A673 (cell line): ENCODE measurements around the gene ITGB2. TPM values are rescaled to one million over a fixed set of nuclear protein-coding genes. Genes with fewer than 3 reads are reported as not detected.
A peak's percentile ranks its signal among the peaks of the same experiment; 100 is the strongest.

Experiments
- BruUV-seq: library from RNA; stranded (reverse); fragments of 400-500 nt; replicated peaks from 2 replicates; lab custom pipeline; 2021; lab: Mats Ljungman, UMichigan
- CTCF ChIA-PET: fragments of 300-600 bp; sonication (Branson Sonifier 250); formaldehyde crosslinking; loops from one replicate; lab custom pipeline; 2022; ENCODE audit warnings: antibody characterized with exemption; lab: Charles Lee
- POLR2A ChIA-PET: fragments of 300-600 bp; sonication (Branson Sonifier 250); formaldehyde crosslinking; loops from one replicate; lab custom pipeline; 2022; ENCODE audit warnings: antibody characterized with exemption; ENCODE audit not compliant: low non-redundant PET; lab: Charles Lee
- DNase-seq: peaks from one replicate; pipeline ENCODE4 v3.0.0-alpha.2; 2015; ENCODE audit warnings: low spot score
- H3K27ac ChIP-seq: fragments of 200-600 bp; sonication (generic); 2 replicates; pipeline ENCODE4 v1.5.1; 2016; ENCODE audit warnings: mixed run types, low read depth, mild to moderate bottlenecking, mixed read lengths, antibody characterized with exemption, low read length; ENCODE audit not compliant: poor library complexity, severe bottlenecking
- H3K27me3 ChIP-seq: fragments of 200-600 bp; sonication (generic); replicated peaks from 2 replicates; pipeline ENCODE4 v1.6.1; 2017; ENCODE audit warnings: mixed run types, low read depth, mild to moderate bottlenecking, mixed read lengths, antibody characterized with exemption, low read length; ENCODE audit not compliant: insufficient read depth, poor library complexity
- H3K36me3 ChIP-seq: fragments of 200-600 bp; sonication (generic); 2 replicates; pipeline ENCODE4 v1.6.1; 2016; ENCODE audit warnings: mixed run types, mild to moderate bottlenecking, mixed read lengths, antibody characterized with exemption, low read length; ENCODE audit not compliant: insufficient read depth, poor library complexity, severe bottlenecking
- H3K4me1 ChIP-seq: fragments of 200-600 bp; sonication (generic); 2 replicates; pipeline ENCODE4 v1.6.1; 2017; ENCODE audit warnings: mixed run types, mild to moderate bottlenecking, mixed read lengths, antibody characterized with exemption, low read length; ENCODE audit not compliant: insufficient read depth, poor library complexity, severe bottlenecking
- H3K4me3 ChIP-seq: fragments of 200-600 bp; sonication (generic); 2 replicates; pipeline ENCODE4 v1.5.1; 2016; ENCODE audit warnings: low read depth, mixed run types, mild to moderate bottlenecking, mixed read lengths, low read length; ENCODE audit not compliant: poor library complexity, severe bottlenecking
- H3K9me3 ChIP-seq: fragments of 200-600 bp; sonication (generic); 2 replicates; pipeline ENCODE4 v1.6.1; 2016; ENCODE audit warnings: mixed run types, low read depth, mild to moderate bottlenecking, mixed read lengths, antibody characterized with exemption, low read length; ENCODE audit not compliant: poor library complexity, severe bottlenecking
- EZH2 ChIP-seq: fragments of 200-600 bp; sonication (generic); IDR thresholded peaks from 2 replicates; pipeline ENCODE4 v1.6.1; 2017; ENCODE audit warnings: borderline replicate concordance, low read depth, mild to moderate bottlenecking, mixed read lengths, antibody characterized with exemption, low read length; ENCODE audit not compliant: poor library complexity, severe bottlenecking
- intact Hi-C: fragments of 100-400 bp; cut with micrococcal nuclease; formaldehyde crosslinking; loops from one replicate; pipeline ENCODE4 v1.10.0; 2022; ENCODE audit not compliant: unreplicated experiment
- total RNA-seq: library from RNA; stranded (reverse); gene quantifications from 2 replicates; pipeline ENCODE4 v1.2.3, GENCODE V29; 2021
- TF ChIP-seq, protein P1 (sequence below): fragments of 300-800, 200-600 bp; sonication (generic); conservative IDR thresholded peaks from 2 replicates; pipeline ENCODE4 v1.5.1; 2017; ENCODE audit warnings: low read depth, mild to moderate bottlenecking, antibody characterized with exemption, low read length, moderate library complexity, mixed read lengths

The ITGB2 gene
- total RNA-seq, 1 experiment from 2014 or later, result 5.0 TPM

DNA sequence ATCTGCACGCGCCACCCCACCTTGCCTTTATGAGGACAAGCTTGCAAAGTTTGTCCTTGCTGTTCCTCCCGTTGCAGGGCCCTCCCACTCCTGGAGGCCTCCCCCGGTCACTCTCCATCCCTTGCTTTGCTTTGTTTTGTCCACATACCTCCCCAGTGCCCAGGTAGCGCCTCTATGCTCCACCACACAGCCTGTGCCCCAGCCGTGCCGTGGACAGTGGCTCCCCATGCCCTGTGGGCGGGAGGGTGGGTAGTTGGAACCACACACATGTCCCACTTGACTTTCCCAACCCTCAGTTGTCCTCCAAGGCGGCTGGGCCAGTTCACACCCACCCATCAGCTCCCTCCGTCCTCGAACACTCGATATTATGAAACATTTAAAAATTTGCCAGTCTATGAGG lies 43.7 kb upstream of the ITGB2 start:
- BruUV-seq, result no TSS peak
- intact Hi-C loops, result no loop called here

DNA sequence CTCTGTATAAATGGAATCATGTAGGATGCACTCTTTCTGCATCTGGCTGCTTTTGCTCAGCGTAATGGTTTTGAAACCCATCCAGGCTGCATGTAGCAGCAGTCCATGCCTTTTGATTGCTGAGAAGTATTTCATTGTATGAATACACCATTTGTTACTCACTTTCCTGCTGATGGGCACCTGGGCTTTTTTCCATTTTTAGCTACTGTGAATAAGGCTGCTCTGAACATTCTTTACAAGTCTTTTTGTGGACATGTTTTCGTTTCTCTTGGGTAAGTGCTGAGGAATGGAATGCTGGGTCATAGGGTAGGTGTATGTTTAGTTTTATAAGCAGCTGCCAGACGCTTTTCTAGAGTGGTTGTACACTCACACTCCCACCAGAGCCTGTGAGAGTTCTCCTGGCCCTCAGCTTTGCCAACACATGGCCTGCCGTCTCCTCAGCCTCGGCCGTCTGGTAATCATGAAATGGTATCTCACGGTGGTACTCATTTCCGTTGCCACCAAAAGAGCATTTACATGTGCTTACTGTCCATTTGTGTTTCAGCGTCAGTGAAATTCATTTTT lies 41.8 kb upstream of the ITGB2 start:
- intact Hi-C loops, result no loop called here
- TF ChIP-seq, protein P1, sequence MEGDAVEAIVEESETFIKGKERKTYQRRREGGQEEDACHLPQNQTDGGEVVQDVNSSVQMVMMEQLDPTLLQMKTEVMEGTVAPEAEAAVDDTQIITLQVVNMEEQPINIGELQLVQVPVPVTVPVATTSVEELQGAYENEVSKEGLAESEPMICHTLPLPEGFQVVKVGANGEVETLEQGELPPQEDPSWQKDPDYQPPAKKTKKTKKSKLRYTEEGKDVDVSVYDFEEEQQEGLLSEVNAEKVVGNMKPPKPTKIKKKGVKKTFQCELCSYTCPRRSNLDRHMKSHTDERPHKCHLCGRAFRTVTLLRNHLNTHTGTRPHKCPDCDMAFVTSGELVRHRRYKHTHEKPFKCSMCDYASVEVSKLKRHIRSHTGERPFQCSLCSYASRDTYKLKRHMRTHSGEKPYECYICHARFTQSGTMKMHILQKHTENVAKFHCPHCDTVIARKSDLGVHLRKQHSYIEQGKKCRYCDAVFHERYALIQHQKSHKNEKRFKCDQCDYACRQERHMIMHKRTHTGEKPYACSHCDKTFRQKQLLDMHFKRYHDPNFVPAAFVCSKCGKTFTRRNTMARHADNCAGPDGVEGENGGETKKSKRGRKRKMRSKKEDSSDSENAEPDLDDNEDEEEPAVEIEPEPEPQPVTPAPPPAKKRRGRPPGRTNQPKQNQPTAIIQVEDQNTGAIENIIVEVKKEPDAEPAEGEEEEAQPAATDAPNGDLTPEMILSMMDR, result no peak
- TF ChIP-seq EZH2, result no peak
- no TSS peak for BruUV-seq
- peaks cover 56% of the 10 kb centered on the region for H3K4me1 ChIP-seq
- ChIA-PET CTCF (interaction anchor here (1.7 kb wide), 1 partner anchor 13 kb away, joined by 3 read pairs; no protein-coding TSS in a partner anchor), POLR2A (no interaction called here)
- H3K9me3 ChIP-seq, result no peaks in the 10 kb centered on the region
- peak overlapping the region; percentile 22 for H3K27ac ChIP-seq
- no peaks in the 10 kb centered on the region for H3K27me3 ChIP-seq
- no peak for DNase-seq
- no peak overlapping the region for H3K4me3 ChIP-seq
- peaks cover 77% of the 10 kb centered on the region for H3K36me3 ChIP-seq

More for the DNA sequence above, 43.7 kb upstream of the ITGB2 start:
- Histone ChIP-seq H3K27me3 (no peaks in the 10 kb centered on the region), H3K27ac (peak overlapping the region; percentile 83), H3K36me3 (peaks cover 76% of the 10 kb centered on the region), H3K9me3 (no peaks in the 10 kb centered on the region), H3K4me3 (no peak overlapping the region), H3K4me1 (peaks cover 55% of the 10 kb centered on the region)
- DNase-seq, result no peak
- ChIA-PET CTCF (interaction anchor here (1.7 kb wide), 1 partner anchor 14 kb away, joined by 3 read pairs; no protein-coding TSS in a partner anchor), POLR2A (no interaction called here)
- TF ChIP-seq, protein P1, result no peak
- no peak for TF ChIP-seq EZH2

DNA sequence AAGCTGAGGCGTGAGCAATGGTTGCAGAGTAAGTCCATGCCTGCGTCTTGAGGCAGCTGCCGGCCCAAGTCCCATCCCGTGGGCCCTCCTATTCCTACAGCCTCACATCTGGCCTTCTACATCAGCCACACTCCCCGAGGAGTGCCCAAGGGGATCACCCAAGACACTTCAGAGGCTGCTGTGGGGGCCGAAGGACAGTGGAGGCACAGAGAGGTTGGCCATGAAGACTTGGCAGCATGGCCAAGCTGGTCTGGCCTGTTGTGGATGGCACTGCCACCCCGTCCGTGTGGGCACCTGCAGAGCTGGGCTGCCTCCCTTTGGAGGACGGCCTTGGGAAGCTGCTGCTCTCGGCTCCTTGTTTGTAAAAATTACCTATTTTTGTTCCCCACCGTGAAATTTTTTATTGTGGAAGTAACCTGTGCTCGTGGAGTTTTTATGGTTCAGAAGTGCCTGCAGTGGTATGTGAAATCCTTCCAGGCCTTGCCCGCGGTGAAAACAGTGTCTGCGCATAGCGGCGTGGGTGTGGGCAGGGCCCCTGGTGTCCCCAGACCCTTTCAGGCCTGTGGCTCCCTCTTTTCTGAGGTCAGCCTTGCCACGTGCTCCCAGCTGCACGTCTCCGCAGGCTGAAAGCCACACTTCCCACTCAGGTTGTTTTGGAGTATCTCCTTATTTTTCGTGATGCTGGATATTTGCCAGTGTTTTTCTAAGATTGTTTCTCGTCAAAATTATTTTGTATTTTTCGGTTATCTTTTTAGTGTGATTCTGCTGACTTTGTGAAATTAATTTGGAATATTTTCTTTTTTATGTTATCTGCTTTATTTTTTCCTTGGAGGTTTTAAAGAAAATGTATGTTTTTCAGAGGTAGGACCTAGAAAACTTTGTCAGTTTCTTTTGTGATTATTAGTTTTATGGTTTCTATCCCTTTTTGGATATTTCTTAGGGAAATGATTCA lies 39.7 kb upstream of the ITGB2 start:
- Histone ChIP-seq H3K9me3 (no peaks in the 10 kb centered on the region), H3K36me3 (peaks cover 86% of the 10 kb centered on the region), H3K4me1 (peaks cover 47% of the 10 kb centered on the region), H3K4me3 (no peak overlapping the region), H3K27me3 (no peaks in the 10 kb centered on the region), H3K27ac (peak overlapping the region; percentile 69)
- ChIA-PET CTCF (no interaction called here), POLR2A (no interaction called here)
- BruUV-seq, result no TSS peak
- TF ChIP-seq, protein P1, result no peak
- no peak for TF ChIP-seq EZH2
- no peak for DNase-seq
- intact Hi-C loops, result no loop called here
